Measurements from ENCODE around the gene TNFAIP6.

DNA sequence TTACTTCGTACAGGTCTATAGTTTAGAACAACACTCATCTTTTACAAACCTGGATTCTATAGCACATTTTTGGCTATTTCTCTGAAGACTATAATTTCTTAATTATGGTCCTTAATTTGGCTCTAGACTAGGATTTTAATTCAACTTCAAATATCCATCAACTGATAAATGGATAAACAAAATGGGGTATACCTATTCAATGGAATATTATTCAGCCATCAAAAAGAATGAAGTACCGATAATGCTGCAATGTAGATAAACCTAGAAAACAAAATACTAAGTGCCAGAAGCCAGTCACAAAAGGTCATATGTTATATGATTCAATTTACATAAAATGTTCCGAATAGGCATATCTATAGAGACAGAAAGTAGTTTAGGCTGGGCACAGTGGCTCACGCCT lies 37.1 kb downstream of the TNFAIP6 start:
- TF ChIP-seq, protein P1, sequence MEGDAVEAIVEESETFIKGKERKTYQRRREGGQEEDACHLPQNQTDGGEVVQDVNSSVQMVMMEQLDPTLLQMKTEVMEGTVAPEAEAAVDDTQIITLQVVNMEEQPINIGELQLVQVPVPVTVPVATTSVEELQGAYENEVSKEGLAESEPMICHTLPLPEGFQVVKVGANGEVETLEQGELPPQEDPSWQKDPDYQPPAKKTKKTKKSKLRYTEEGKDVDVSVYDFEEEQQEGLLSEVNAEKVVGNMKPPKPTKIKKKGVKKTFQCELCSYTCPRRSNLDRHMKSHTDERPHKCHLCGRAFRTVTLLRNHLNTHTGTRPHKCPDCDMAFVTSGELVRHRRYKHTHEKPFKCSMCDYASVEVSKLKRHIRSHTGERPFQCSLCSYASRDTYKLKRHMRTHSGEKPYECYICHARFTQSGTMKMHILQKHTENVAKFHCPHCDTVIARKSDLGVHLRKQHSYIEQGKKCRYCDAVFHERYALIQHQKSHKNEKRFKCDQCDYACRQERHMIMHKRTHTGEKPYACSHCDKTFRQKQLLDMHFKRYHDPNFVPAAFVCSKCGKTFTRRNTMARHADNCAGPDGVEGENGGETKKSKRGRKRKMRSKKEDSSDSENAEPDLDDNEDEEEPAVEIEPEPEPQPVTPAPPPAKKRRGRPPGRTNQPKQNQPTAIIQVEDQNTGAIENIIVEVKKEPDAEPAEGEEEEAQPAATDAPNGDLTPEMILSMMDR (IDR thresholded peaks at IDR 0.05; ENCODE audit: low read depth, low read length) = no peak
- no peak for TF ChIP-seq EZH2phosphoT487 (IDR thresholded peaks at IDR 0.05; ENCODE audit: low read depth)

All from OCI-LY3 (cell line).